ENCODE data around the gene CIAO2A. TPM values are rescaled to one million over a fixed set of nuclear protein-coding genes. Genes with fewer than 3 reads are reported as not detected.

The CIAO2A gene
- total RNA-seq = 29.2 and 40.9 TPM in 2 replicates

GRCh38 chr15:64093627-64094417, at the start of gene CIAO2A:
Gene CIAO2A (minus strand): TSS chr15:64093838. CDS start chr15:64093768, 70 bp downstream.

GRCh38 chr15:64095795-64096667, 2.4 kb upstream of the CIAO2A start, which contains the start of gene SNX1:
Gene SNX1 (plus strand): TSS chr15:64095982. CDS start chr15:64096014, 32 bp downstream.

GRCh38 chr15:64046421-64047153, 47.1 kb downstream of the CIAO2A start, which contains the start of gene DAPK2:
Gene DAPK2 (minus strand): TSS chr15:64046485. CDS start chr15:64040261, 6,224 bp downstream.

Other genes with a start within 250 kb of the CIAO2A start
- 4.7 and 18.0 TPM in 2 replicates for gene DAPK2, start 47.4 kb downstream of the CIAO2A start, total RNA-seq
- gene SNX1, start 2.1 kb upstream of the CIAO2A start, total RNA-seq = 46.8 and 49.5 TPM in 2 replicates
- gene SNX22, start 57.9 kb upstream of the CIAO2A start, total RNA-seq = 0.11 and 0.17 TPM in 2 replicates
- 851 and 883 TPM in 2 replicates for gene PPIB, start 69.2 kb upstream of the CIAO2A start, total RNA-seq

Data from dermis lymphatic vessel endothelial cell (primary cell).